Activated naive CD4-positive, alpha-beta T cell treated with anti-CD3 and anti-CD28 coated beads, Interleukin-2, amount 10 ng/mL, durations not matched to agents 7 days and 5 days (primary cell): ENCODE data around the gene KRT7.
A peak's percentile ranks its signal among the peaks of the same experiment; 100 is the strongest.

ENCODE experiments used
- CTCF ChIA-PET: fragments of 350-600 bp; sonication (Branson Sonifier 250); formaldehyde crosslinking; loops from one replicate; lab custom pipeline; 2021; ENCODE audit warnings: antibody characterized with exemption; lab: Charles Lee
- DNase-seq: peaks from one replicate; pipeline ENCODE4 v3.0.0-alpha.2; 2020
- H3K27ac Mint-ChIP-seq: one replicate; pipeline ENCODE4 v1.8.0; 2021; ENCODE audit warnings: mild to moderate bottlenecking, moderate library complexity, mixed read lengths
- H3K27me3 Mint-ChIP-seq: one replicate; pipeline ENCODE4 v1.8.0; 2021; ENCODE audit warnings: mild to moderate bottlenecking, mixed read lengths
- H3K36me3 Mint-ChIP-seq: one replicate; pipeline ENCODE4 v1.8.0; 2021; ENCODE audit warnings: mixed read lengths
- H3K4me1 Mint-ChIP-seq: one replicate; pipeline ENCODE4 v1.8.0; 2021; ENCODE audit warnings: mixed read lengths
- H3K4me3 Mint-ChIP-seq: one replicate; pipeline ENCODE4 v1.8.0; 2021; ENCODE audit warnings: mild to moderate bottlenecking, moderate library complexity, mixed read lengths
- H3K9me3 Mint-ChIP-seq: one replicate; pipeline ENCODE4 v1.8.0; 2021; ENCODE audit warnings: mixed read lengths

Gene KRT7

GRCh38 chr12:52223406-52224039 is 9.5 kb upstream of the KRT7 start:
- Mint-ChIP-seq H3K36me3 (no peaks in the 10 kb centered on the region), H3K27me3 (peaks cover 75% of the 10 kb centered on the region), H3K9me3 (no peaks in the 10 kb centered on the region), H3K4me1 (peaks cover 5% of the 10 kb centered on the region), H3K27ac (no peak overlapping the region), H3K4me3 (no peak overlapping the region)
- DNase-seq, result no peak
- CTCF ChIA-PET, result interaction anchor here (1.3 to 6.4 kb wide), 3 partner anchors 13 to 55 kb away, joined by 3 to 89 read pairs (median 23); no protein-coding TSS in a partner anchor

GRCh38 chr12:52224151-52224550 is 8.9 kb upstream of the KRT7 start:
- H3K4me1 Mint-ChIP-seq, result peaks cover 5% of the 10 kb centered on the region
- H3K36me3 Mint-ChIP-seq, result no peaks in the 10 kb centered on the region
- H3K27ac Mint-ChIP-seq, result no peak overlapping the region
- H3K4me3 Mint-ChIP-seq, result no peak overlapping the region
- no peak for DNase-seq
- peaks cover 77% of the 10 kb centered on the region for H3K27me3 Mint-ChIP-seq
- CTCF ChIA-PET, result interaction anchor here (1.3 to 6.4 kb wide), 2 partner anchors 20 to 55 kb away, joined by 3 to 89 read pairs; no protein-coding TSS in a partner anchor
- no peaks in the 10 kb centered on the region for H3K9me3 Mint-ChIP-seq

GRCh38 chr12:52225752-52226151 is 7.3 kb upstream of the KRT7 start:
- no peaks in the 10 kb centered on the region for H3K9me3 Mint-ChIP-seq
- CTCF ChIA-PET, result interaction anchor here (0.6 to 6.4 kb wide), 3 partner anchors 12 to 53 kb away, joined by 3 to 89 read pairs (median 5); no protein-coding TSS in a partner anchor
- no peak for DNase-seq
- peaks cover 5% of the 10 kb centered on the region for H3K4me1 Mint-ChIP-seq
- no peaks in the 10 kb centered on the region for H3K36me3 Mint-ChIP-seq
- no peak overlapping the region for H3K4me3 Mint-ChIP-seq
- H3K27me3 Mint-ChIP-seq, result peaks cover 79% of the 10 kb centered on the region
- H3K27ac Mint-ChIP-seq, result no peak overlapping the region

GRCh38 chr12:52226446-52226845 is 6.6 kb upstream of the KRT7 start:
- H3K27me3 Mint-ChIP-seq, result peaks cover 85% of the 10 kb centered on the region
- CTCF ChIA-PET, result interaction anchor here (0.7 kb wide), 1 partner anchor 82 kb away, joined by 3 read pairs; no protein-coding TSS in a partner anchor
- no peak overlapping the region for H3K4me3 Mint-ChIP-seq
- no peak overlapping the region for H3K27ac Mint-ChIP-seq
- H3K36me3 Mint-ChIP-seq, result no peaks in the 10 kb centered on the region
- H3K4me1 Mint-ChIP-seq, result peaks cover 5% of the 10 kb centered on the region
- no peaks in the 10 kb centered on the region for H3K9me3 Mint-ChIP-seq
- no peak for DNase-seq

GRCh38 chr12:52227606-52228166 is 5.4 kb upstream of the KRT7 start:
- Mint-ChIP-seq H3K4me1 (no peaks in the 10 kb centered on the region), H3K27ac (no peak overlapping the region), H3K27me3 (peaks cover 91% of the 10 kb centered on the region), H3K9me3 (no peaks in the 10 kb centered on the region), H3K4me3 (no peak overlapping the region), H3K36me3 (no peaks in the 10 kb centered on the region)
- CTCF ChIA-PET, result no interaction called here
- no peak for DNase-seq

- no peak for DNase-seq
- Mint-ChIP-seq H3K9me3 (no peaks in the 10 kb centered on the region), H3K4me3 (no peak overlapping the region), H3K36me3 (no peaks in the 10 kb centered on the region), H3K4me1 (no peaks in the 10 kb centered on the region), H3K27me3 (peaks cover 94% of the 10 kb centered on the region), H3K27ac (no peak overlapping the region)
- CTCF ChIA-PET, result no interaction called here
Measured at GRCh38 chr12:52228366-52228765, 4.7 kb upstream of the KRT7 start.

- CTCF ChIA-PET, result interaction anchor here (0.6 kb wide), 1 partner anchor 51 kb away, joined by 3 read pairs; no protein-coding TSS in a partner anchor
- H3K9me3 Mint-ChIP-seq, result no peaks in the 10 kb centered on the region
- H3K4me1 Mint-ChIP-seq, result no peaks in the 10 kb centered on the region
- no peak overlapping the region for H3K4me3 Mint-ChIP-seq
- H3K36me3 Mint-ChIP-seq, result no peaks in the 10 kb centered on the region
- peaks cover 94% of the 10 kb centered on the region for H3K27me3 Mint-ChIP-seq
- no peak overlapping the region for H3K27ac Mint-ChIP-seq
- no peak for DNase-seq
Measured at GRCh38 chr12:52228931-52229330, 4.1 kb upstream of the KRT7 start.

- H3K27ac Mint-ChIP-seq, result no peak overlapping the region
- H3K4me3 Mint-ChIP-seq, result no peak overlapping the region
- H3K27me3 Mint-ChIP-seq, result peaks cover 95% of the 10 kb centered on the region
- H3K9me3 Mint-ChIP-seq, result no peaks in the 10 kb centered on the region
- H3K4me1 Mint-ChIP-seq, result no peaks in the 10 kb centered on the region
- CTCF ChIA-PET, result interaction anchor here (0.6 to 1.5 kb wide), 3 partner anchors 8 to 208 kb away, joined by 3 to 5 read pairs (median 4); no protein-coding TSS in a partner anchor
- H3K36me3 Mint-ChIP-seq, result no peaks in the 10 kb centered on the region
- no peak for DNase-seq
Measured at GRCh38 chr12:52229836-52230343, 3.2 kb upstream of the KRT7 start.

- Mint-ChIP-seq H3K27me3 (peaks cover 96% of the 10 kb centered on the region), H3K4me1 (no peaks in the 10 kb centered on the region), H3K27ac (no peak overlapping the region), H3K9me3 (no peaks in the 10 kb centered on the region), H3K4me3 (no peak overlapping the region), H3K36me3 (no peaks in the 10 kb centered on the region)
- no peak for DNase-seq
- CTCF ChIA-PET, result interaction anchor here (1.5 kb wide), 1 partner anchor 8 kb away, joined by 5 read pairs; no protein-coding TSS in a partner anchor
Measured at GRCh38 chr12:52230364-52231281, 2.4 kb upstream of the KRT7 start.

- H3K27ac Mint-ChIP-seq, result no peak overlapping the region
- no peak for DNase-seq
- H3K36me3 Mint-ChIP-seq, result no peaks in the 10 kb centered on the region
- CTCF ChIA-PET, result interaction anchor here (1.0 to 1.5 kb wide), 2 partner anchors 9 to 10 kb away, joined by 3 to 5 read pairs; no protein-coding TSS in a partner anchor
- no peak overlapping the region for H3K4me3 Mint-ChIP-seq
- no peaks in the 10 kb centered on the region for H3K9me3 Mint-ChIP-seq
- H3K4me1 Mint-ChIP-seq, result no peaks in the 10 kb centered on the region
- peaks cover 96% of the 10 kb centered on the region for H3K27me3 Mint-ChIP-seq
Measured at GRCh38 chr12:52231305-52232202, 1.5 kb upstream of the KRT7 start.

GRCh38 chr12:52232203-52232673 is 805 bp upstream of the KRT7 start:
- Mint-ChIP-seq H3K9me3 (no peaks in the 10 kb centered on the region), H3K27me3 (peaks cover 94% of the 10 kb centered on the region), H3K27ac (no peak overlapping the region), H3K4me3 (no peak overlapping the region), H3K4me1 (no peaks in the 10 kb centered on the region), H3K36me3 (no peaks in the 10 kb centered on the region)
- CTCF ChIA-PET, result interaction anchor here (1.0 kb wide), 2 partner anchors 11 to 12 kb away, joined by 3 read pairs; no protein-coding TSS in a partner anchor
- no peak for DNase-seq

- CTCF ChIA-PET, result no interaction called here
- no peaks in the 10 kb centered on the region for H3K36me3 Mint-ChIP-seq
- H3K4me1 Mint-ChIP-seq, result no peaks in the 10 kb centered on the region
- no peak overlapping the region for H3K4me3 Mint-ChIP-seq
- no peak overlapping the region for H3K27ac Mint-ChIP-seq
- H3K9me3 Mint-ChIP-seq, result no peaks in the 10 kb centered on the region
- H3K27me3 Mint-ChIP-seq, result peaks cover 91% of the 10 kb centered on the region
- peak; percentile 18 for DNase-seq
Measured at GRCh38 chr12:52233462-52234207, 592 bp downstream of the KRT7 start.
